NCI-H1417 (cell line): Measurements from ENCODE around the gene LST1.
"Not testable (repeated sequence)": the region's sequence is repeated elsewhere in the genome, so short reads cannot be mapped to it uniquely, and the experiment has no call there.

ENCODE experiments used
- DNase-seq, 3 experiments: peaks; one replicate each; lab custom pipeline; 2025; lab: John Stamatoyannopoulos, UW

Gene LST1

GRCh38 chr6:31580807-31581433 lies 5.2 kb upstream of the LST1 start:
- DNase-seq = peak; percentile 58 to 79 (median 75)

- DNase-seq = no peak
Measured at GRCh38 chr6:31581434-31582229, 4.4 kb upstream of the LST1 start.

- no peak for DNase-seq
Measured at GRCh38 chr6:31582230-31582643, 3.8 kb upstream of the LST1 start, which contains the start of gene LTB. LTB (minus strand) TSS chr6:31582424; CDS start chr6:31582417, 7 bp downstream.

- no peak for DNase-seq
Measured at GRCh38 chr6:31585491-31585890, 586 bp upstream of the LST1 start.

GRCh38 chr6:31586599-31587281 lies 663 bp downstream of the LST1 start:
- no peak for DNase-seq

- no peak for DNase-seq
Measured at GRCh38 chr6:31587791-31588777, 2.0 kb downstream of the LST1 start.

GRCh38 chr6:31588871-31589650 lies 3.0 kb downstream of the LST1 start:
- DNase-seq = no peak

- DNase-seq = not testable (repeated sequence)
Measured at GRCh38 chr6:31590691-31591090, 4.6 kb downstream of the LST1 start.

GRCh38 chr6:31592396-31592771 lies 6.3 kb downstream of the LST1 start:
- DNase-seq = no peak

GRCh38 chr6:31597006-31597405 lies 10.9 kb downstream of the LST1 start:
- DNase-seq = peak in 2 of 3 experiments; percentile 6 to 36

- no peak for DNase-seq
Measured at GRCh38 chr6:31607317-31607716, 21.2 kb downstream of the LST1 start.

- peak in 2 of 3 experiments; percentile 54 to 78 for DNase-seq
Measured at GRCh38 chr6:31609519-31610406, 23.7 kb downstream of the LST1 start.

GRCh38 chr6:31610968-31611367 lies 24.9 kb downstream of the LST1 start:
- no peak for DNase-seq

GRCh38 chr6:31614075-31614619 lies 28.1 kb downstream of the LST1 start:
- no peak for DNase-seq

GRCh38 chr6:31614684-31615578 lies 28.9 kb downstream of the LST1 start, which contains the start of gene AIF1:
AIF1 (plus strand) TSS chr6:31615234; CDS start chr6:31615330, 96 bp downstream.
- DNase-seq = no peak

- no peak for DNase-seq
Measured at GRCh38 chr6:31615748-31616147, 29.7 kb downstream of the LST1 start.

- no peak for DNase-seq
Measured at GRCh38 chr6:31617010-31617409, 30.9 kb downstream of the LST1 start.
